Measurements from ENCODE around the gene TMPRSS11A.

DNA sequence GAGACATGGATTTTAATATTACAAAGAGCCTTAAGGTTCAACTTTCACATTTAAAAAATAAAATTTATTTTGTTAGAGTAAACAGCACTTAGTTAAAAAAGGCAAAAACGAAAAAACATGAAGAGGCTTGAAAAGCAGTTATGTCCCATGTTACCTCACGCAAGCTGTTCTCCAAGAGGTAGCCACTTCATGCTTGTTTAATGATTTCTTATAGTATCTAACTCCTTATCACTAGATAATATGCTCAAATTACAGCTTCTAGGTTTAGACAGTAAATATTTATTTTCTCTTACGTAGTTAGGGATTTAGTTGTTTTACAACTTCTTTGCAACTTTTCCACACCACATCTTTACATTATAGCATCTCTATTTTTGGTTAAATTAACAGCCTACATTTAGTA is 51.7 kb downstream of the TMPRSS11A start:
- TF ChIP-seq, protein P1, sequence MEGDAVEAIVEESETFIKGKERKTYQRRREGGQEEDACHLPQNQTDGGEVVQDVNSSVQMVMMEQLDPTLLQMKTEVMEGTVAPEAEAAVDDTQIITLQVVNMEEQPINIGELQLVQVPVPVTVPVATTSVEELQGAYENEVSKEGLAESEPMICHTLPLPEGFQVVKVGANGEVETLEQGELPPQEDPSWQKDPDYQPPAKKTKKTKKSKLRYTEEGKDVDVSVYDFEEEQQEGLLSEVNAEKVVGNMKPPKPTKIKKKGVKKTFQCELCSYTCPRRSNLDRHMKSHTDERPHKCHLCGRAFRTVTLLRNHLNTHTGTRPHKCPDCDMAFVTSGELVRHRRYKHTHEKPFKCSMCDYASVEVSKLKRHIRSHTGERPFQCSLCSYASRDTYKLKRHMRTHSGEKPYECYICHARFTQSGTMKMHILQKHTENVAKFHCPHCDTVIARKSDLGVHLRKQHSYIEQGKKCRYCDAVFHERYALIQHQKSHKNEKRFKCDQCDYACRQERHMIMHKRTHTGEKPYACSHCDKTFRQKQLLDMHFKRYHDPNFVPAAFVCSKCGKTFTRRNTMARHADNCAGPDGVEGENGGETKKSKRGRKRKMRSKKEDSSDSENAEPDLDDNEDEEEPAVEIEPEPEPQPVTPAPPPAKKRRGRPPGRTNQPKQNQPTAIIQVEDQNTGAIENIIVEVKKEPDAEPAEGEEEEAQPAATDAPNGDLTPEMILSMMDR (IDR thresholded peaks at IDR 0.05): no peak
- no peak for TF ChIP-seq POLR2AphosphoS5 (IDR thresholded peaks at IDR 0.05; ENCODE audit: low read depth, low read length)
